Fibroblast of villous mesenchyme (primary cell): ENCODE results near the gene RAPH1. TPM values are rescaled to one million over a fixed set of nuclear protein-coding genes. Genes with fewer than 3 reads are reported as not detected.
"Not testable (repeated sequence)": the region's sequence is repeated elsewhere in the genome, so short reads cannot be mapped to it uniquely, and the experiment has no call there.

Experiments used
- DNase-seq: peaks from one replicate; pipeline ENCODE4 v3.0.0-alpha.2; 2010; ENCODE audit warnings: low read depth
- H3K4me3 ChIP-seq: 2 replicates; pipeline ENCODE4 v1.5.1; 2011; ENCODE audit warnings: low read depth, mild to moderate bottlenecking, low read length
- CTCF ChIP-seq: IDR thresholded peaks from 2 replicates; pipeline ENCODE4 v1.5.1; 2012; ENCODE audit warnings: low read depth, mild to moderate bottlenecking, low read length; ENCODE audit not compliant: insufficient read depth
- total RNA-seq: library from RNA; depleted of rRNA; stranded (reverse); fragments of >200 nt; gene quantifications from 2 replicates; pipeline ENCODE4 v1.2.3, GENCODE V29; 2012

RAPH1 gene
- total RNA-seq, 1 donor: 19.4 TPM

DNA sequence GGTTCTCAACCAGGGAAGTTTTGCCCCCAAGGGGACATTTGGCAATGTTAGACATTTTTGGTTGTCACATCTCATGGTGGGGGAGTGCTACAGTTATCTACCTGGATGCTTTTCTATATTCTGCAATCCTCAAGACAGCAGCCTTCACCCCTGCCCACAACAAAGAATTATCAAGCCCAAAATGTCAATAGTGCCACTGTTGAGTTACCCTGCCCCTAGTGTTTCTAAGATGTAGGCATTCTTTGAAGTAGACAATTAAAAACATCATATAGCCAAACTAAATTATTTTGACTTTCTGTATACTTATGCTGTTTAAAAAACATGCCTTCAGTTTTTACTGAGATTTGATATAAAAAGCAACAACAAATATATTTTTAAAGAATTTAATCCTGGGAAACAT lies 158.9 kb downstream of the RAPH1 start:
- H3K4me3 ChIP-seq: no peak overlapping the region
- TF ChIP-seq CTCF: no peak
- no peak for DNase-seq

GRCh38 chr2:203372706-203373105 lies 162.4 kb downstream of the RAPH1 start:
- not testable (repeated sequence) for H3K4me3 ChIP-seq, DNase-seq

DNA sequence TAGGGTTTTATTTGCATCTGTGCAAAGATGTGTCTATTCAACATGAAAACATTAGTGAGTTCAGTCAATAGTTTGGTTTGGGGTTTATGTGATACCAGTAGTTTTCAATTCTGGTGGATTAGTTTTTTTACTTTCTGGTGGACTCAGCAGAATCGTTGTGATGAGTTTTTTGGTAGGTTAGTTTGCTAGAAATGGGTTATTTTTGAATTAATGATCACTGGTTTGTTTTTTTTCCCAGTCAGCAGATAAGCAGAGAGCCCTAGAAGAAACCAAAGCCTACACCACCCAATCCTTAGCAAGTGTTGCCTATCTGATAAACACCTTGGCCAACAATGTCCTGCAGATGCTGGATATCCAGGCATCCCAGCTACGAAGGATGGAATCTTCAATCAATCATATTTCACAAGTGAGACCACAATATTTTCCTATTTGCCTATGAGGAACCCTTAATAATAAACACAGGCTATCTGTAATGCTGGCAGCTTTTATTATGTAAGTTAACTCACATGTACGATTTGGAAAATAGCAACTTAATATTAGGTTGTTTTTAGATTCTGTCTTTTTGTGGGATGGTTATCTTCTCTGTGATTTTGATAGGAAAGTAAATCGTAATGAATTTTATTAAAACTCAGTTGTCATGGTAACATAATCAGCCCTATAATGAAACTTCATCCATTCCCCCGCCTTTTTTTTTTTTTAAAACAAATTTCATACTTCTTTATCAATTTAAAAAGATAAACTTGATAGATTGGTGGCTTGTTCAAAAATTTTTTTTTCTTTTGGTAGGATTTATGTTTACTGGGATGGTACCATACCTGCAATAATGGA lies 168.2 kb downstream of the RAPH1 start:
- no peak overlapping the region for H3K4me3 ChIP-seq
- no peak for TF ChIP-seq CTCF
- no peak for DNase-seq

- H3K4me3 ChIP-seq: no peak overlapping the region
- DNase-seq: no peak
- TF ChIP-seq CTCF: no peak
Measured at GRCh38 chr2:203361922-203362321, 173.2 kb downstream of the RAPH1 start.

- H3K4me3 ChIP-seq: no peak overlapping the region
- no peak for TF ChIP-seq CTCF
- no peak for DNase-seq
Measured at GRCh38 chr2:203361495-203361894, 173.6 kb downstream of the RAPH1 start.

DNA sequence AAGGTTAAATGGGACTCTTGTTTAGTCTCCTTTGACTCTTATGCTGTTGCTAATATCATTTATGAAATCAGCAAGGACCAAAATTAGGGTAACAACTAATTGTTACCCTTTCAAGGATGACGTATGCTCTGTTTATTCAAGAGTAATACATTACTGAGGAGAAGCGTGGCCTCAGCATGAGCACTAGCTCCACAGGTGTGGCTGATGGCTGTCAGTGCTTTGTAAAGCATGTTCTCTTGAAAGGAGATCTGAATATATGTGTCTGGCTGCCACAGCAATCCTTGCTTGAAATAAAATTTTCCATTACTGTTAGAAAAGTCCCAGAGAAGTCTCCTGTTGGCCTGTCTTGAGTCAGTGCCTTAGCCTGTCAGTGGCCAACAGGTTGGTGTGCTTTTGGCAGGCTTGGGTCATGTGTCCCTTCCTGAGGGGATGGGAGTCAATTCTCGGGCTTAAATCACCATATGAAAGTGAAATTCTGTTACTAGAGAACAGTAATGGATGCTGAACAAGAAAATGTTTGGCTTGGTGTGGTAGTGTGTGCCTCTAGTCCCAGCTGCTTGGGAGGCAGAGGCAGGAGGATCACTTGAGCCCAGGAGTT lies 174.2 kb downstream of the RAPH1 start:
- no peak for TF ChIP-seq CTCF
- no peak for DNase-seq
- no peak overlapping the region for H3K4me3 ChIP-seq

DNA sequence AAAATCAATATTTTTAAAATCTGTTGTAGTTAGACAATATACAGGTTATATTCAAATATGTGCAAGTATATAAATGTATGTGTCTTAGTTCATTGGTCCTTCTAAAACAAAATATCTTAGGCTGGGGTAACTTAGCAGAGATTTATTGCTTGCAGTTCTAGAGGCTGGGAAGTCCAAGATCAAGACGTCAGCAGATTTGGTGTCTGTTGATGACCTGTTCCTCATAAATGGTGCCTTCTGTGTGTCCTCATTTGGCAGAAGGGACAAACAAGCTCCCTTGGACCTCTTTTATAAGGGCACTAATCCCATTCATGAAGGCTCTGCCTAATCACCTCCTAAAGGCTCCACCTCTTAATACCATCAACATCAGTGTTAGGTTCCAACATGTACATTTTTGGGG lies 175.7 kb downstream of the RAPH1 start:
- H3K4me3 ChIP-seq: no peak overlapping the region
- no peak for TF ChIP-seq CTCF
- no peak for DNase-seq
